Activated naive CD8-positive, alpha-beta T cell treated with anti-CD3 and anti-CD28 coated beads, Interleukin-2, amount 50 U/mL, for 24 hours (primary cell): Measurements from ENCODE around the gene SCGB2B2.
"Not testable (repeated sequence)": the region's sequence is repeated elsewhere in the genome, so short reads cannot be mapped to it uniquely, and the experiment has no call there.

Source experiments
- ATAC-seq: fragments of 150-1000 bp; cut with Tn5 transposase; one replicate; pipeline ENCODE4 v1.10.0; 2021
- DNase-seq: peaks from one replicate; pipeline ENCODE4 v3.0.0; 2021
- H3K27ac Mint-ChIP-seq: one replicate; pipeline ENCODE4 v1.8.0; 2021; ENCODE audit warnings: mild to moderate bottlenecking, mixed read lengths
- H3K27me3 Mint-ChIP-seq: one replicate; pipeline ENCODE4 v1.8.0; 2021; ENCODE audit warnings: mixed read lengths
- H3K36me3 Mint-ChIP-seq: one replicate; pipeline ENCODE4 v1.8.0; 2021; ENCODE audit warnings: low read depth, mixed read lengths
- H3K4me1 Mint-ChIP-seq: one replicate; pipeline ENCODE4 v1.8.0; 2021; ENCODE audit warnings: mixed read lengths
- H3K4me3 Mint-ChIP-seq: one replicate; pipeline ENCODE4 v1.8.0; 2021; ENCODE audit warnings: mild to moderate bottlenecking, moderate library complexity, mixed read lengths
- H3K9me3 Mint-ChIP-seq: one replicate; pipeline ENCODE4 v1.8.0; 2021; ENCODE audit warnings: mixed read lengths

The SCGB2B2 gene

GRCh38 chr19:34678421-34678820, 1.5 kb upstream of the SCGB2B2 start:
- no peak for DNase-seq
- peaks cover 28% of the 10 kb centered on the region for H3K4me1 Mint-ChIP-seq
- ATAC-seq = no peak
- peak overlapping the region; percentile 96 for H3K27ac Mint-ChIP-seq
- peaks cover 51% of the 10 kb centered on the region for H3K36me3 Mint-ChIP-seq
- H3K9me3 Mint-ChIP-seq = peaks cover 27% of the 10 kb centered on the region
- peak overlapping the region; percentile 87 for H3K4me3 Mint-ChIP-seq
- H3K27me3 Mint-ChIP-seq = peaks cover 2% of the 10 kb centered on the region

GRCh38 chr19:34678085-34678412, 1.1 kb upstream of the SCGB2B2 start:
- peaks cover 25% of the 10 kb centered on the region for H3K9me3 Mint-ChIP-seq
- H3K36me3 Mint-ChIP-seq = peaks cover 48% of the 10 kb centered on the region
- peaks cover 28% of the 10 kb centered on the region for H3K4me1 Mint-ChIP-seq
- peak overlapping the region; percentile 96 for H3K27ac Mint-ChIP-seq
- H3K4me3 Mint-ChIP-seq = peak overlapping the region; percentile 87
- DNase-seq (no peak), ATAC-seq (no peak)
- peaks cover 2% of the 10 kb centered on the region for H3K27me3 Mint-ChIP-seq

GRCh38 chr19:34677386-34678084, 576 bp upstream of the SCGB2B2 start, which contains the start of gene ZNF302:
ZNF302 (plus strand) TSS chr19:34677678; CDS start chr19:34678805, 1,127 bp downstream.
- DNase-seq (peak; percentile 96), ATAC-seq (peak; percentile 89)
- peaks cover 43% of the 10 kb centered on the region for H3K36me3 Mint-ChIP-seq
- H3K27ac Mint-ChIP-seq = peak within 1 kb of the TSS; percentile 96
- H3K27me3 Mint-ChIP-seq = peaks cover 2% of the 10 kb centered on the region
- H3K4me3 Mint-ChIP-seq = peak within 1 kb of the TSS; percentile 87
- H3K4me1 Mint-ChIP-seq = peaks cover 28% of the 10 kb centered on the region
- H3K9me3 Mint-ChIP-seq = peaks cover 22% of the 10 kb centered on the region

- Mint-ChIP-seq H3K9me3 (peaks cover 15% of the 10 kb centered on the region), H3K27ac (no peak overlapping the region), H3K36me3 (peaks cover 28% of the 10 kb centered on the region), H3K27me3 (peaks cover 2% of the 10 kb centered on the region), H3K4me1 (peaks cover 28% of the 10 kb centered on the region), H3K4me3 (peak overlapping the region; percentile 87)
- ATAC-seq (no peak), DNase-seq (no peak)
Measured at GRCh38 chr19:34675919-34676318, 1.0 kb downstream of the SCGB2B2 start.

- Mint-ChIP-seq H3K27ac (no peak overlapping the region), H3K4me3 (no peak overlapping the region), H3K27me3 (peaks cover 2% of the 10 kb centered on the region), H3K36me3 (peaks cover 21% of the 10 kb centered on the region), H3K4me1 (peaks cover 26% of the 10 kb centered on the region), H3K9me3 (peaks cover 8% of the 10 kb centered on the region)
- ATAC-seq (no peak), DNase-seq (no peak)
Measured at GRCh38 chr19:34675250-34675649, 1.7 kb downstream of the SCGB2B2 start.

GRCh38 chr19:34673590-34673989, 3.4 kb downstream of the SCGB2B2 start:
- H3K27ac Mint-ChIP-seq = no peak overlapping the region
- H3K27me3 Mint-ChIP-seq = peaks cover 2% of the 10 kb centered on the region
- H3K4me1 Mint-ChIP-seq = peaks cover 12% of the 10 kb centered on the region
- DNase-seq (no peak), ATAC-seq (no peak)
- H3K9me3 Mint-ChIP-seq = no peaks in the 10 kb centered on the region
- peaks cover 6% of the 10 kb centered on the region for H3K36me3 Mint-ChIP-seq
- no peak overlapping the region for H3K4me3 Mint-ChIP-seq

GRCh38 chr19:34671972-34672371, 5.0 kb downstream of the SCGB2B2 start:
- ATAC-seq = no peak
- H3K36me3 Mint-ChIP-seq = no peaks in the 10 kb centered on the region
- no peak for DNase-seq
- peaks cover 7% of the 10 kb centered on the region for H3K4me1 Mint-ChIP-seq
- no peak overlapping the region for H3K4me3 Mint-ChIP-seq
- H3K9me3 Mint-ChIP-seq = no peaks in the 10 kb centered on the region
- H3K27ac Mint-ChIP-seq = no peak overlapping the region
- H3K27me3 Mint-ChIP-seq = no peaks in the 10 kb centered on the region

- H3K27ac Mint-ChIP-seq = no peak overlapping the region
- H3K36me3 Mint-ChIP-seq = no peaks in the 10 kb centered on the region
- H3K4me1 Mint-ChIP-seq = peaks cover 3% of the 10 kb centered on the region
- no peaks in the 10 kb centered on the region for H3K9me3 Mint-ChIP-seq
- no peak for DNase-seq
- no peak overlapping the region for H3K4me3 Mint-ChIP-seq
- no peaks in the 10 kb centered on the region for H3K27me3 Mint-ChIP-seq
- ATAC-seq = no peak
Measured at GRCh38 chr19:34669305-34669704, 7.7 kb downstream of the SCGB2B2 start.

- H3K27me3 Mint-ChIP-seq, H3K9me3 Mint-ChIP-seq, ATAC-seq, DNase-seq, H3K4me1 Mint-ChIP-seq, H3K36me3 Mint-ChIP-seq, H3K4me3 Mint-ChIP-seq, H3K27ac Mint-ChIP-seq: not testable (repeated sequence)
Measured at GRCh38 chr19:34668690-34669089, 8.3 kb downstream of the SCGB2B2 start.

GRCh38 chr19:34668077-34668689, 8.8 kb downstream of the SCGB2B2 start:
- H3K27me3 Mint-ChIP-seq, H3K36me3 Mint-ChIP-seq, ATAC-seq, H3K9me3 Mint-ChIP-seq, DNase-seq, H3K4me1 Mint-ChIP-seq, H3K4me3 Mint-ChIP-seq, H3K27ac Mint-ChIP-seq: not testable (repeated sequence)

GRCh38 chr19:34667349-34668076, 9.4 kb downstream of the SCGB2B2 start:
- H3K27ac Mint-ChIP-seq = no peak overlapping the region
- ATAC-seq (no peak), DNase-seq (no peak)
- no peaks in the 10 kb centered on the region for H3K36me3 Mint-ChIP-seq
- H3K4me1 Mint-ChIP-seq = peaks cover 13% of the 10 kb centered on the region
- H3K9me3 Mint-ChIP-seq = peaks cover 4% of the 10 kb centered on the region
- peak overlapping the region; percentile 14 for H3K4me3 Mint-ChIP-seq
- H3K27me3 Mint-ChIP-seq = no peaks in the 10 kb centered on the region

- H3K4me3 Mint-ChIP-seq = no peak overlapping the region
- no peak overlapping the region for H3K27ac Mint-ChIP-seq
- H3K27me3 Mint-ChIP-seq = no peaks in the 10 kb centered on the region
- no peak for DNase-seq
- ATAC-seq = no peak
- H3K9me3 Mint-ChIP-seq = peaks cover 5% of the 10 kb centered on the region
- no peaks in the 10 kb centered on the region for H3K36me3 Mint-ChIP-seq
- H3K4me1 Mint-ChIP-seq = peaks cover 13% of the 10 kb centered on the region
Measured at GRCh38 chr19:34666958-34667265, 10.0 kb downstream of the SCGB2B2 start.

GRCh38 chr19:34666200-34666957, 10.6 kb downstream of the SCGB2B2 start:
- Mint-ChIP-seq H3K27ac (no peak overlapping the region), H3K4me1 (peaks cover 13% of the 10 kb centered on the region), H3K4me3 (no peak overlapping the region), H3K36me3 (no peaks in the 10 kb centered on the region), H3K9me3 (peaks cover 5% of the 10 kb centered on the region), H3K27me3 (no peaks in the 10 kb centered on the region)
- DNase-seq (no peak), ATAC-seq (no peak)

- not testable (repeated sequence) for H3K27ac Mint-ChIP-seq, H3K36me3 Mint-ChIP-seq, DNase-seq, H3K4me3 Mint-ChIP-seq, H3K9me3 Mint-ChIP-seq, ATAC-seq, H3K27me3 Mint-ChIP-seq
- peaks cover 13% of the 10 kb centered on the region for H3K4me1 Mint-ChIP-seq
Measured at GRCh38 chr19:34665275-34665674, 11.7 kb downstream of the SCGB2B2 start.
